ENCODE data around the gene CEACAM16. TPM values are rescaled to one million over a fixed set of nuclear protein-coding genes. Genes with fewer than 3 reads are reported as not detected.

The CEACAM16 gene
- total and polyA plus RNA-seq, 10 of the 15 experiments (the other 5 are each of a cell fraction or from before 2014, with no cell fraction given): not detected

- TF ChIP-seq, protein P1, sequence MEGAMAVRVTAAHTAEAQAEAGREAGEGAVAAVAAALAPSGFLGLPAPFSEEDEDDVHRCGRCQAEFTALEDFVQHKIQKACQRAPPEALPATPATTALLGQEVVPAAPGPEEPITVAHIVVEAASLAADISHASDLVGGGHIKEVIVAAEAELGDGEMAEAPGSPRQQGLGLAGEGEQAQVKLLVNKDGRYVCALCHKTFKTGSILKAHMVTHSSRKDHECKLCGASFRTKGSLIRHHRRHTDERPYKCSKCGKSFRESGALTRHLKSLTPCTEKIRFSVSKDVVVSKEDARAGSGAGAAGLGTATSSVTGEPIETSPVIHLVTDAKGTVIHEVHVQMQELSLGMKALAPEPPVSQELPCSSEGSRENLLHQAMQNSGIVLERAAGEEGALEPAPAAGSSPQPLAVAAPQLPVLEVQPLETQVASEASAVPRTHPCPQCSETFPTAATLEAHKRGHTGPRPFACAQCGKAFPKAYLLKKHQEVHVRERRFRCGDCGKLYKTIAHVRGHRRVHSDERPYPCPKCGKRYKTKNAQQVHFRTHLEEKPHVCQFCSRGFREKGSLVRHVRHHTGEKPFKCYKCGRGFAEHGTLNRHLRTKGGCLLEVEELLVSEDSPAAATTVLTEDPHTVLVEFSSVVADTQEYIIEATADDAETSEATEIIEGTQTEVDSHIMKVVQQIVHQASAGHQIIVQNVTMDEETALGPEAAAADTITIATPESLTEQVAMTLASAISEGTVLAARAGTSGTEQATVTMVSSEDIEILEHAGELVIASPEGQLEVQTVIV (IDR thresholded peaks at IDR 0.05; ENCODE audit: borderline replicate concordance, partially characterized antibody): no peak
- TF ChIP-seq HCFC1 (IDR thresholded peaks at IDR 0.05; ENCODE audit: low read length): no peak
Measured at GRCh38 chr19:44734357-44734756, 35.4 kb downstream of the CEACAM16 start (continued).

- H3K27ac ChIP-seq (ENCODE audit: control insufficient read depth, insufficient read depth): no peak overlapping the region
- POLR2A ChIA-PET: interaction anchor here (0.6 to 2.2 kb wide), 2 partner anchors 18 to 31 kb away, joined by 7 to 11 read pairs; no protein-coding TSS in a partner anchor
- H3K9me3 ChIP-seq (replicated peaks; ENCODE audit: control insufficient read depth, insufficient read depth, low read length): no peaks in the 10 kb centered on the region
- no peak overlapping the region for H2AFZ ChIP-seq (ENCODE audit: control insufficient read depth, low read depth, low read length)
- H3K9ac ChIP-seq (ENCODE audit: control insufficient read depth, insufficient read depth, low read length): no peak overlapping the region
- H3K4me1 ChIP-seq (ENCODE audit: control insufficient read depth, insufficient read depth, low read length): peaks cover 31% of the 10 kb centered on the region
- in situ Hi-C loops (cut with MboI) (no loop called here), intact Hi-C loops (cut with micrococcal nuclease; ENCODE audit: unreplicated experiment) (no loop called here)
- H3K79me2 ChIP-seq (ENCODE audit: control insufficient read depth, insufficient read depth, low read length): no peaks in the 10 kb centered on the region
- SMC1A ChIA-PET (ENCODE audit: uncharacterized antibody, unreplicated experiment): interaction anchor here (2.2 to 4.2 kb wide), 2 partner anchors 10 to 36 kb away, joined by 16 to 43 read pairs; no protein-coding TSS in a partner anchor
- no peaks in the 10 kb centered on the region for H4K20me1 ChIP-seq (ENCODE audit: control insufficient read depth, insufficient read depth)
- BruUV-seq (replicated peaks): no TSS peak
- H3K4me3 ChIP-seq: no peak overlapping the region
- DNase-seq (ENCODE audit: low read depth, low spot score): no peak
- ATAC-seq: no peak
- H3K27me3 ChIP-seq (replicated peaks in 1 of 2; ENCODE audit: control insufficient read depth in 2 of 2, insufficient read depth in 2 of 2, low read length in 1 of 2): no peaks in the 10 kb centered on the region
- no peak overlapping the region for H3K4me2 ChIP-seq (ENCODE audit: control insufficient read depth, insufficient read depth)
- TF ChIP-seq FOXK2 (IDR thresholded peaks at IDR 0.05) (no peak), GATAD2B (conservative IDR thresholded peaks at IDR 0.05; ENCODE audit: low read depth) (no peak), SIX5 (IDR thresholded peaks at IDR 0.05; ENCODE audit: low read depth, low read length, severe bottlenecking) (no peak), NR2C2 (IDR thresholded peaks at IDR 0.05; ENCODE audit: borderline replicate concordance, control insufficient read depth, insufficient read length, low read depth) (no peak), EZH2 (IDR thresholded peaks at IDR 0.05; ENCODE audit: borderline replicate concordance, control insufficient read depth, low read depth, low read length) (no peak), USF2 (IDR thresholded peaks at IDR 0.05; ENCODE audit: borderline replicate concordance, low read depth, low read length) (no peak), RAD21 (IDR thresholded peaks at IDR 0.05; ENCODE audit: insufficient read depth, low read depth, low read length) (no peak)
- no peak for FAIRE-seq
- H3K36me3 ChIP-seq (ENCODE audit: control insufficient read depth in 2 of 2, insufficient read depth in 2 of 2, low read length in 1 of 2): no peaks in the 10 kb centered on the region
- WGBS (ENCODE audit: insufficient coverage, insufficient replicate concordance, low lambda C conversion rate, missing lambda C conversion rate): 48% methylated on average over 5 of the region's 5 CpGs
- RAD21 ChIA-PET (ENCODE audit: unreplicated experiment): no interaction called here
- CTCF ChIA-PET: interaction anchor here (0.6 kb wide), 1 partner anchor 972 kb away, joined by 3 read pairs; no protein-coding TSS in a partner anchor
Measured at GRCh38 chr19:44735011-44735410, 36.1 kb downstream of the CEACAM16 start.

Data from GM12878 (cell line).